Stimulated activated naive CD8-positive, alpha-beta T cell treated with anti-CD3 and anti-CD28 coated beads, Interleukin-15, Interleukin-2, amounts not matched to agents 100 U/mL and 50 U/mL, for 24 hours (primary cell): ENCODE results near the gene HYAL2.

Experiments used
- ATAC-seq: fragments of 150-1000 bp; cut with Tn5 transposase; one replicate; pipeline ENCODE4 v1.10.0; 2021
- DNase-seq: peaks from one replicate; pipeline ENCODE4 v3.0.0; 2021

Gene HYAL2

DNA sequence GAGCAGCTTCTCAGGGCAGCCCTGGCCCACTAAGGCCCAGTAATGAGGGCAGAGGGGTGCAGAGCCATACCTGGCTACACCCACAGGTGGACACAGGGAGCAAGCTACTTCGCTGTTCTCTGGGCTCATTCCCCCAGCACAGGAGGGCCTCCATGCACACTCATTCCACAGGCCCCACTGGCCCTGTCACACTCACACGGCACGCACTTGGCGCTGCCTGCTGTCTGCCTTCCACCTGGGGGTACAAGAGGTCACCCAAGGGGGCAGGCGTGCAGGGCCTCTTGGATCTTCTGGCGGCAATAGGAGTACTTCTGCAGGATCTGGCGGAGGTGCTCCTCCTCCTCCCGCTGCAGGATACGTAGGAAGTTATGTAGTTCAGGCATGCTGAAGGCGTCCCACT, 7.8 kb upstream of the HYAL2 start:
- ATAC-seq = no peak
- DNase-seq = no peak

DNA sequence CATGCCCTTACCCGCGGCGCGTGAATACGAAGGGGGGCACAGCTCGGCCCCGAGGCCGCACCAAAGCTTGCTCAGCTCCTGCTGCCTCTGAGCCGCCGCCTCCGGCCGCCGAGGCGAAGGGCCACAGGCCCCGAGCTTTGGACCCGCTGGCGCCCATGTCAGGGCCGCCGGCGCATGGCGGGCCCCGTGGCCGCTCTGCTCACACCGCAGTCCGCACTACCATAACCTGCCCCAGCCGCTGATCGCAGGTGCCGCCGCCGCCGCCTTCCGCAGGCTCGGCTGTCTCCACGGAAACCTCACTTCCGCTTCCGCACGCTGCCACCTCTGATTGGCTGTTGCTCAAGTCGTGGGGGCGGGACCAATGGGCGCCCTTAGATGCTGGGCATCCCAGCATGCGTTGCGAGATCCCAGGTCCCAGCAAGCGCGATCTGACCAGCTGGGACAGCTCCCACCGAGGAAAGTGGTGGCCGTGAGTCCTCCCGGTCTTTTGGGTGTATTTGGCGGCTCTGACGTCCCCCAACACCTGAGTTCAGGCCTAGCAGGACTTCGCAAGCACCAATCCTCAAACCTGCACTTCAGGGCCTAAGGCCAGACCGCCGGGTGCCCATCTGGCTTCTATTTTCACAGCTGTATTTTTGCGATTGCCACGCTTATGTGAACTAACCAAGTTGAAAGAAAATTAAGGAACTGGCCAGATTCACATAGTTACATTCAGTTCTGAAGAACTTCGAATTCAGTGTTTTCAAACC, 5.6 kb upstream of the HYAL2 start, which contains the start of gene TUSC2:
Gene TUSC2 (minus strand): TSS at position 281 of the 749 bp plus-strand sequence. CDS start 124 bp downstream, at position 157.
- ATAC-seq = peak; percentile 91
- DNase-seq = peak; percentile 96

GRCh38 chr3:50327129-50327528, 4.6 kb upstream of the HYAL2 start:
- no peak for DNase-seq
- no peak for ATAC-seq

DNA sequence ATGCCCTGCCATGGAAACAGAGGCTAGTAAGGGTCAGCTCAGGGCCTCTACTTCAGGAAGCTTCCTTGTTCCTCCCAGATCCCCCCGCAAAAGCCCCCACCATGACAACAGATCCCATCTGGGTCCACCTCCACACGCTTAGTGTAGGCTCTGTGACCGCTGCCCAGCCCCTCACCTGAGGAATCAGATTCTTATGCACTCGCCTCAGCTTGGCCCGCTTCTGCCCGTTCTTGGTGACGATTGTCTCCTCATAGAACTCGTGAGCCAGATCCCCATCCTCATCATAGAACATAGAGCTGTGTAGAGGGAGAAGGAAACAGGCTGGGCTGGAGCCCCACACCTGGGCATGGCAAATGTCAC, 3.6 kb upstream of the HYAL2 start:
- ATAC-seq = no peak

GRCh38 chr3:50325497-50326181, 3.1 kb upstream of the HYAL2 start:
- no peak for DNase-seq

More for the DNA sequence above, 3.6 kb upstream of the HYAL2 start:
- no peak for DNase-seq

GRCh38 chr3:50325113-50325480, 2.6 kb upstream of the HYAL2 start:
- ATAC-seq (no peak), DNase-seq (no peak)

More at GRCh38 chr3:50325497-50326181, 3.1 kb upstream of the HYAL2 start:
- no peak for ATAC-seq

- peak; percentile 39 for ATAC-seq
- DNase-seq = peak; percentile 80
These were observed 2.0 kb upstream of the HYAL2 start for GRCh38 chr3:50324351-50325112.

GRCh38 chr3:50323614-50324199, 1.2 kb upstream of the HYAL2 start:
- no peak for DNase-seq
- ATAC-seq = no peak

- DNase-seq = no peak
- no peak for ATAC-seq
These were observed 601 bp upstream of the HYAL2 start for GRCh38 chr3:50323092-50323600.

DNA sequence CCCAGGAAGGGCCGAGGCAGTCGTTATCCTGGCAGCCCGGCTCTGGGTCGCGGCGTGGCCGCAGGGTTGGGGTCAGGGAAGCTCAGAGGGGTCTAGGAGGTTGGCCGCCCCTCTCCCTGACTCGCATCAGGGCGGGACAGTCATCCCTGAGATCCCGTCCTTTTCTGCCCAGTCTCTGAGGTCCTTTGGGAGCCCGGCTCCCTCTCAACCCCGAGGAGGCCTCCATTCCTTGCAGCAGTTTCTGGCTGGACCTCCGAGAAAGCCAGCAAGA, 495 bp downstream of the HYAL2 start:
- ATAC-seq (no peak), DNase-seq (no peak)

DNA sequence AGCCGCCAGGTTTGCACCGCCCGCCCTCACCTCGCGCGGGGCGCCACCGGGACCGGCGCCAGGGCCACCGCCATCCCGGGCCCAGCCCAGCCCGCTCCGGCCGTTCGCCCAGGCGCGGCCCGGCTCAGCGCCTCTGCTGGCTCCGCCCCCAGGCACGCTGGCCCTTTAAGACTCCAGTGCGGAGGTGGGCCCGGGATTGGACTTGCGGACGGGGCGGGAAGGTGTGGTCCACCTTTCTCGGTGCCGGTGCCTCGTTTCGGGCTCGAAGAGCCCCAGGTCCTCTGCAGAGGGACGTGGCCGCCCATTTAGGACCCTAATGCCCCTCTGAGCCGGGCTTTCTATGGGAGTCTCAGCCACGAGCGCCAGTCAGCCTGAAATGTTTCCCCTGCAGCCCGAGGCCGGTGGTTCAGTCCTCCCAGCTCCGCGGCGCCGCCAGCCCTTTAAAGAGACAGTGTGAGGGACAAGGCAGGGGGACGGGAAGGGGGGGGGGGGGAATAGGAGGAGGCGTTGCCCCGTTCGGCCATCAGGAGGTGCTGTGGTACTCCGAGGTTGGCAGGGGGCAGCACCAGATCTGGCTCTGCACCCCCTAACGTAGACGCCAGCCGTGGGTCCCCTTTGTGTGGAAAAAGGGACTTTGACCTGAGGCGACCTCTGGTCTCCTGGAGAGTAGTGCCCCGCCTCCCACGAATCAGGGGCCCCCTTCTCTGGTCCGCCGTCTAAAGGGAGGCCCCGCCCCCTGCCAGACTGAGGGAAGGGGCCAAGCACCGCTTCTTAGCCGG, 1.0 kb downstream of the HYAL2 start:
- DNase-seq (peak; percentile 86), ATAC-seq (peak; percentile 81)

DNA sequence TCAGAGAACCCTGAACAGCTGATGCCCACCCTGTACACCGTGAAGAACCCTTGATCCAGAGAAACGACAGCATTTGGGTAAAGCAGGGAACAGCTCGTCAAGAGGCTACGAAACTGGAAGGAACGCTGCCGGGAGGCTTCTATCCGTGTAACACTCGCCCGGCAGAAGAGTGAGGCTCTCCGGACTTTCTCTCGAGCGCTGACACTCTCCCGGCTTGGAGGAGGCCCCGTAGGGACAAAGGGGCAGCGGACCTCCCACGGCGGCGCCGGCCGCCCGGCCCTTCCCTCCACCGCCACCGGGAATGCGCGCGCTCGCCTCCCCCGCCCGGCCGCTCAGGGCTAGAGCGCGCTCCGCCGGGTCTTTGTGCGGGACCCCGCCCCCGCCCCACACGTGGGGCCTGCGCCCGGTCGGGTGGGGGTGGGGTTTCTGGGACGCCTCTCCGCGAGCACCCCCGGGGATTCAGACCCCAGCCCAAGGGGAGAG, 1.7 kb downstream of the HYAL2 start:
- ATAC-seq (peak; percentile 55), DNase-seq (peak; percentile 74)

GRCh38 chr3:50319894-50320625, 2.5 kb downstream of the HYAL2 start:
- DNase-seq (no peak), ATAC-seq (no peak)

- ATAC-seq (no peak), DNase-seq (no peak)
These were observed 3.2 kb downstream of the HYAL2 start for GRCh38 chr3:50319181-50319893.

DNA sequence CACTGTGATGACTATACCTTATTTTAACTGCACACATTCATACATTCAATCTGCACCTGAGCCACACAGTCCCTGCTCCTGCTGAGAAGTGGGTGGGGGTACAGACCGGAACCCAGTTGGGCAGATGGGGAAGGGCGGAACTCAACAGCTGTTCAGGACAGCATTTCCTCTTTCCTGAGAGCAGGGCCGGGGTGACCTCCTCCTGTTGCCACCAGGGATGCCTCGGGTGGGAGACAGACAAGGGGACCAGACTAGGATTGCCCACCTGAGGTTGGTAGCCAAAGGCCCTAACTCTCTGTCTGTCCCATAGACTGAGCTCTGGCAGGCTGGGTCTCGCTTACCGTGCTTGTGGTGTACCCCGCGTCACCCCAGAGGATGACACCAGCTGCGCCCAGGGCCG, 3.9 kb downstream of the HYAL2 start:
- no peak for DNase-seq

DNA sequence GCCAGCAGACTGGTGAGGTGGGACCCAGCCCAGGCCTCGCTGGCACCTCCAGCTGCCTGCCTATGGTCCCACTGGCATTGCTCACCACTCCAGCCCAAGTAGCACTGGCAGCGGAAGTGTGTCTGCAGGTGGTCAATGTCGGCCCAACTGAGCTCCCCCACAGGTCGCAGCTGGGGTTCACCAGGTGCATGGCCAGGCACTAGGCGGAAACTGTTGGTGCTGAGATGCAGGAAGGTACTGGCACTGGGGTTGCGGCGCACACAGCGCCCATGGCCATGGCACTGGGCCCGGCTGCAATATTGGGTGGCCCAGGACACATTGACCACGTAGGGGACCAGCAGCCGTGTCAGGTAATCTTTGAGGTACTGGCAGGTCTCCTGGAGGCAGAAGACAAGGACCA, 4.4 kb downstream of the HYAL2 start:
- no peak for DNase-seq
- no peak for ATAC-seq

More for the DNA sequence above, 3.9 kb downstream of the HYAL2 start:
- ATAC-seq = no peak

GRCh38 chr3:50317300-50317699, 5.2 kb downstream of the HYAL2 start:
- ATAC-seq = no peak
- DNase-seq = no peak

DNA sequence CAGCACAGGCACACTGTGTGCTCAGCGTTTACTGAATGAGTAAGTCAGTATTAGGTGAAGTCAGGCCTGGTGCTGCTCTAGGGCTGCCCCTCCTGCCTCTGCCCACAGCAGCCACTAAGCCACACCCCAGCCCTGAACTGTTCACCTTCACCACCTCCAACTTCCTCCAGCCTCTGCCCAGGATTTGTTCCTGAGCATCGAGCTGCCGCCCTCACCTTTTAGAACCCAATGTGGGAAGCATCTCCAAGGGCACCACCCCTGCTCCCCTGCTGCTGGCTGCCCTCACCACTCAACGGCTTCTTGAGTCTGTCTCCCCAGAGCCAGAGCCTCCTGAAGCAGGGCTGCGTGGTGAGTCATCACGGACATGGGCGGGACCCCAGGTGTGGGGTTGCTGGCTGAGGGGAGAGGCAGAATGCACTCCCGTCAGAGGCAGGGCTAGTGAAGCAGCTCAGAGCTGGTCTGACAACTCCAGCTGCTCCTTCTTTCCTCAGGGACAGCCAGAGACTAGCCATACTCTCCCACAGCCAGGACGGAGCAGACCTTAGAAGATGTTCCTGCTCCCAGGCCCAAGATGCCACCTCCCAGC, 5.8 kb downstream of the HYAL2 start:
- peak; percentile 63 for DNase-seq
- peak; percentile 33 for ATAC-seq

GRCh38 chr3:50314816-50315215, 7.7 kb downstream of the HYAL2 start:
- ATAC-seq (no peak), DNase-seq (no peak)

DNA sequence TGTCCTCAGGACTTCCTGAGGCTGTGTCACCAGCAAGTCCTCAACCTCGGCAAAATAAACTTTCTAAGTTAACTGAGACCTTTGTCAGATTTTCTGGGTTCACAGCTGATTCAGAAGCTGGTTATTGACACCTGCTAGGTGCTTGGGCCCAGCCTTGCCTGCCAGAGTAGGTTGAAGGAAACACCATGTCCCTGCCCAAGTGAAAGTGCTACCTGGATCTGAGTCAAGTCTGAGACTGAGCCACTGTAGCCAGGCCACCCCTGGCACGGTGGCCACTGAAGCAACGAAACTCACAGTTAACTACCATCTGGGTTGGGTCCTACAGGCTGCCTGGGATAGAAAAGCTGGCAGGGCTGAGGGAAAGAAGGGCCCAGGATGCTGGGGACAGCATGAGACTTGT, 8.2 kb downstream of the HYAL2 start:
- no peak for ATAC-seq

More for the DNA sequence above, 8.2 kb downstream of the HYAL2 start:
- no peak for DNase-seq
